ENCODE measurements around the gene PLCH1.

Gene PLCH1

DNA sequence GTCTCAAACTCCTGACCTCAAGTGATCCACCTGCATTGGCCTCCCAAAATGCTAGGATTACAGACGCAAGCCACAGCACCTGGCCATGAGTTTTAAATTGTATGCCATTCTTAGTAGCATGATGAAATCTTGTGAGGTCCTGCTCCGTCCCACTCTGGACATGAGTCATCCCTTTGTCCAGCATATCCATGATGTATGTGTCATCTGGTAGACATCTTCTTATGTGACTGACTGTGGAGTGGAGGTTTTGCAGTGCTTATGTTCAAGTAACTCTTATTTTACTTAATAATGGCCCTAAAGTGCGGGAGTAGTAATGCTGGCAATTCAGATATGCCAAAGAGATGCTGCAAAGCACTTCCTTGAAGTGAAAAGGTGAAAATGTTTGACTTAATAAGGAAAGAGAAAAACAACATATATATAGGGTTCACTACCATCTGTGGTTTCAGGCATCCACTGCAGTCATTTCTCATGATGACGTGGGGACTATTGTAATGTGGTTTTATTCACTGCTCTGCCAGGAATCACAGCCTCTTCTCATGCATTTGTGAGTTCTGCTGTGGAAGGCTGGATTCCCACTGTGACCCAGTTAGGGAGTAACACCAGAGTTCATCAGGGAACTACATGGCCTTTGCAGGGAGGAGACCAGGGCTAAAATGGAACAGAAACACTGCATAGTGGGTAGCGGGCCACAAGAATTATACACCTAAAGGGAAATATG, 246.8 kb downstream of the PLCH1 start:
- TF ChIP-seq, protein P1, sequence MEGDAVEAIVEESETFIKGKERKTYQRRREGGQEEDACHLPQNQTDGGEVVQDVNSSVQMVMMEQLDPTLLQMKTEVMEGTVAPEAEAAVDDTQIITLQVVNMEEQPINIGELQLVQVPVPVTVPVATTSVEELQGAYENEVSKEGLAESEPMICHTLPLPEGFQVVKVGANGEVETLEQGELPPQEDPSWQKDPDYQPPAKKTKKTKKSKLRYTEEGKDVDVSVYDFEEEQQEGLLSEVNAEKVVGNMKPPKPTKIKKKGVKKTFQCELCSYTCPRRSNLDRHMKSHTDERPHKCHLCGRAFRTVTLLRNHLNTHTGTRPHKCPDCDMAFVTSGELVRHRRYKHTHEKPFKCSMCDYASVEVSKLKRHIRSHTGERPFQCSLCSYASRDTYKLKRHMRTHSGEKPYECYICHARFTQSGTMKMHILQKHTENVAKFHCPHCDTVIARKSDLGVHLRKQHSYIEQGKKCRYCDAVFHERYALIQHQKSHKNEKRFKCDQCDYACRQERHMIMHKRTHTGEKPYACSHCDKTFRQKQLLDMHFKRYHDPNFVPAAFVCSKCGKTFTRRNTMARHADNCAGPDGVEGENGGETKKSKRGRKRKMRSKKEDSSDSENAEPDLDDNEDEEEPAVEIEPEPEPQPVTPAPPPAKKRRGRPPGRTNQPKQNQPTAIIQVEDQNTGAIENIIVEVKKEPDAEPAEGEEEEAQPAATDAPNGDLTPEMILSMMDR (IDR thresholded peaks at IDR 0.05; ENCODE audit: low read length) = no peak
- no peak for TF ChIP-seq EZH2 (IDR thresholded peaks at IDR 0.05; ENCODE audit: borderline replicate concordance, low read length)
- H3K79me2 ChIP-seq (ENCODE audit: insufficient read depth, low read length) = no peaks in the 10 kb centered on the region
- no peak overlapping the region for H3K27ac ChIP-seq (ENCODE audit: low read depth, low read length, poor library complexity, severe bottlenecking)
- H3K4me2 ChIP-seq (ENCODE audit: low read length) = no peak overlapping the region
- no peak overlapping the region for H3K4me3 ChIP-seq (ENCODE audit: low read depth, low read length, poor library complexity, severe bottlenecking)
- no peaks in the 10 kb centered on the region for H4K20me1 ChIP-seq (ENCODE audit: insufficient read depth, low read length)
- H3K9me3 ChIP-seq (ENCODE audit: low read length) = no peaks in the 10 kb centered on the region
- H3K9ac ChIP-seq (ENCODE audit: low read length) = no peak overlapping the region
- H3K36me3 ChIP-seq (ENCODE audit: insufficient read depth, low read length) = no peaks in the 10 kb centered on the region
- H3K4me1 ChIP-seq (ENCODE audit: insufficient read depth, low read length, severe bottlenecking) = peaks cover 17% of the 10 kb centered on the region
- no peaks in the 10 kb centered on the region for H3K9me2 ChIP-seq (ENCODE audit: low read depth, low read length)
- no peaks in the 10 kb centered on the region for H3K27me3 ChIP-seq (ENCODE audit: insufficient read depth, low read length)
- no peaks in the 10 kb centered on the region for H3F3A ChIP-seq (ENCODE audit: insufficient read depth, low read length)
- H2AFZ ChIP-seq (ENCODE audit: low read length) = no peak overlapping the region

DNA sequence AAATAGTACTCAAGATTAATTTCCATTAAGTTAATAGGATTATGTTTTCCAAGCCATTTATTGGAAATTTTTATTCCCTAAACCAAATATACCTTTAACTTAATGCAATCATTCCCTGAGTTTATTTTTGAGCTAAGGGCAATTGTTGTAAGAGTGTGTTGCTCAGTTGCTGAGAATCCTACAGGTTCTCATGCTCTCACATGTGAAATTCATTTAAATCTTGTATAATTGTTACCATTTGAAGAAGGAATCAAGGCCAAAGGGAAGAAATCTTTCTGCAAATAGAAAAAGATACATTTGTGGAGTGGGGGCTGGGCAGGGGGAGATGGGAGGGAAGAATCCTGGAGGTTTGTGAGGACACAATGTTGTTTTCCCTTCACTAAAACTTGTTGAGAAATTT, 248.7 kb downstream of the PLCH1 start:
- H3K9me3 ChIP-seq (ENCODE audit: low read length) = no peaks in the 10 kb centered on the region
- no peak overlapping the region for H3K27ac ChIP-seq (ENCODE audit: low read depth, low read length, poor library complexity, severe bottlenecking)
- H3K9ac ChIP-seq (ENCODE audit: low read length) = no peak overlapping the region
- no peaks in the 10 kb centered on the region for H3F3A ChIP-seq (ENCODE audit: insufficient read depth, low read length)
- H2AFZ ChIP-seq (ENCODE audit: low read length) = no peak overlapping the region
- no peaks in the 10 kb centered on the region for H3K9me2 ChIP-seq (ENCODE audit: low read depth, low read length)
- no peaks in the 10 kb centered on the region for H3K36me3 ChIP-seq (ENCODE audit: insufficient read depth, low read length)
- no peaks in the 10 kb centered on the region for H4K20me1 ChIP-seq (ENCODE audit: insufficient read depth, low read length)
- H3K4me2 ChIP-seq (ENCODE audit: low read length) = no peak overlapping the region
- peaks cover 17% of the 10 kb centered on the region for H3K4me1 ChIP-seq (ENCODE audit: insufficient read depth, low read length, severe bottlenecking)
- H3K79me2 ChIP-seq (ENCODE audit: insufficient read depth, low read length) = no peaks in the 10 kb centered on the region
- no peak overlapping the region for H3K4me3 ChIP-seq (ENCODE audit: low read depth, low read length, poor library complexity, severe bottlenecking)
- TF ChIP-seq EZH2 (IDR thresholded peaks at IDR 0.05; ENCODE audit: borderline replicate concordance, low read length) = no peak
- TF ChIP-seq, protein P1 (IDR thresholded peaks at IDR 0.05; ENCODE audit: low read length) = no peak
- H3K27me3 ChIP-seq (ENCODE audit: insufficient read depth, low read length) = no peaks in the 10 kb centered on the region

DNA sequence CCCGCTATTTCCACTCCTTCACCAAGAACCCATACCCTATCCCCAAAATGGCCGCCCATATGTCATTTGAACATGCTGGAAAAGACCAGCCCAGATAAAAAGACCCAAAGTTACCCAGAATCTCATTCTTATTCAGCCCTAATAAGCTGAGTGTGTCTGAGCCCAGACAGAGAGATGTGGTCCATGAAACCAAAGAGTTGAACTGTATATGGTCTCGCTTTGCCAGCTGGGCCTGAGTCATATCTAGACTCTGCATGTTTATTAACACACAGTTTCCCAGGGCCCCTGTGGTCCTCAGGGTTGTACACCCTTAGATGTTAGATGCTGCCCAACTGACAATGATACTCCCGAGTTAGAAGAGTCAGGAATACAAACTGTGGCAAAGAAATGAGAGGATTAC, 249.5 kb downstream of the PLCH1 start:
- Histone ChIP-seq H3K4me3 (ENCODE audit: low read depth, low read length, poor library complexity, severe bottlenecking) (no peak overlapping the region), H3K9me2 (ENCODE audit: low read depth, low read length) (no peaks in the 10 kb centered on the region), H3K9ac (ENCODE audit: low read length) (no peak overlapping the region), H3K27me3 (ENCODE audit: insufficient read depth, low read length) (no peaks in the 10 kb centered on the region), H3K4me2 (ENCODE audit: low read length) (no peak overlapping the region), H4K20me1 (ENCODE audit: insufficient read depth, low read length) (no peaks in the 10 kb centered on the region), H2AFZ (ENCODE audit: low read length) (no peak overlapping the region), H3K79me2 (ENCODE audit: insufficient read depth, low read length) (no peaks in the 10 kb centered on the region), H3K27ac (ENCODE audit: low read depth, low read length, poor library complexity, severe bottlenecking) (no peak overlapping the region), H3K36me3 (ENCODE audit: insufficient read depth, low read length) (no peaks in the 10 kb centered on the region), H3F3A (ENCODE audit: insufficient read depth, low read length) (no peaks in the 10 kb centered on the region), H3K9me3 (ENCODE audit: low read length) (no peaks in the 10 kb centered on the region), H3K4me1 (ENCODE audit: insufficient read depth, low read length, severe bottlenecking) (peaks cover 17% of the 10 kb centered on the region)
- no peak for TF ChIP-seq EZH2 (IDR thresholded peaks at IDR 0.05; ENCODE audit: borderline replicate concordance, low read length)
- TF ChIP-seq, protein P1 (IDR thresholded peaks at IDR 0.05; ENCODE audit: low read length) = no peak
